Uterus (tissue), 2 donors: ENCODE data around the gene PLA2G3.

Experiments
- CTCF ChIP-seq, 4 experiments: fragments of 200-600 bp in 2 of 4; fragments of 450-650 bp in 2 of 4; sonication (generic) in 2 of 4; IDR thresholded peaks; one replicate each; pipeline ENCODE4 v1.5.1; 2016 to 2019; ENCODE audit warnings: antibody characterized with exemption in 4 of 4, mild to moderate bottlenecking in 2 of 4, moderate library complexity in 1 of 4
- POLR2A ChIP-seq, 2 donors: fragments of 450-650 bp; IDR thresholded peaks; one replicate each; pipeline ENCODE4 v1.6.1; 2016; ENCODE audit warnings: antibody characterized with exemption in 2 of 2, mild to moderate bottlenecking in 1 of 2, moderate library complexity in 1 of 2

- TF ChIP-seq CTCF (IDR thresholded peaks at IDR 0.05), result peak in 1 of 4 experiments; percentile 12
- no peak for TF ChIP-seq POLR2A (IDR thresholded peaks at IDR 0.05)
Observed at GRCh38 chr22:31103111-31103510, 37.2 kb downstream of the PLA2G3 start.
